Activated naive CD8-positive, alpha-beta T cell treated with anti-CD3 and anti-CD28 coated beads for 36 hours (primary cell): ENCODE data around the gene MORF4L2. TPM values are rescaled to one million over a fixed set of nuclear protein-coding genes. Genes with fewer than 3 reads are reported as not detected.
"Not testable (repeated sequence)": the region's sequence is repeated elsewhere in the genome, so short reads cannot be mapped to it uniquely, and the experiment has no call there.

ENCODE experiments used
- DNase-seq: peaks from one replicate; pipeline ENCODE4 v3.0.0; 2021
- H3K27ac Mint-ChIP-seq: one replicate; pipeline ENCODE4 v1.8.0; 2022; ENCODE audit warnings: mild to moderate bottlenecking, moderate library complexity, mixed read lengths
- H3K27me3 Mint-ChIP-seq: one replicate; pipeline ENCODE4 v1.8.0; 2022; ENCODE audit warnings: mild to moderate bottlenecking, mixed read lengths
- H3K36me3 Mint-ChIP-seq: one replicate; pipeline ENCODE4 v1.8.0; 2021; ENCODE audit warnings: mild to moderate bottlenecking, mixed read lengths
- H3K4me1 Mint-ChIP-seq: one replicate; pipeline ENCODE4 v1.8.0; 2021; ENCODE audit warnings: mixed read lengths
- H3K4me3 Mint-ChIP-seq: one replicate; pipeline ENCODE4 v1.8.0; 2022; ENCODE audit warnings: mild to moderate bottlenecking, moderate library complexity, mixed read lengths
- H3K9me3 Mint-ChIP-seq: one replicate; pipeline ENCODE4 v1.8.0; 2022; ENCODE audit warnings: mixed read lengths
- total RNA-seq, 2 experiments: library from RNA; stranded (reverse); gene quantifications; one replicate each; pipeline ENCODE4 v1.2.3, GENCODE V29; 2021

Gene MORF4L2
- total RNA-seq, 2 experiments from 2014 or later: 249 to 257 TPM

- H3K27me3 Mint-ChIP-seq, H3K9me3 Mint-ChIP-seq, DNase-seq, H3K36me3 Mint-ChIP-seq, H3K27ac Mint-ChIP-seq, H3K4me3 Mint-ChIP-seq, H3K4me1 Mint-ChIP-seq: not testable (repeated sequence)
These were observed 29.4 kb downstream of the MORF4L2 start for GRCh38 chrX:103657066-103657465.

DNA sequence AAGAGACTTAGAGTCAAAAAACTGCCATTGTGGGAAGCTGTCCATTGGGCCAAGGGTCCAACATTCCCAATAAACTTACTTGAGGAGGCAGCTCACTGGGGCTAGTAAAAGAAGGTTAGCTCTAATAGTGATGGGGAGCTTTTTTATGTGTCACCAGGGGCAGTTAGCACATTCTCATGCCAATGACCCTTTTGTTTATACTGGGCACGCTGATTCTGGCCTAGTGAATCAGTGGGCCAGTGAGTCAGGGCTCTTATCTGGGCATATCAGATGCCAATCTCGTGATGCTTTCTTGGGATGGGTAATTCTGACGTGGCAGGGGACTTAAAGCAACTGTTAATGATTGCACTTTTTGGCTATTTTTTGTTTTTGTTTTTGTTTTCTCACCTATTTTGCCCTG lies 29.9 kb downstream of the MORF4L2 start:
- Mint-ChIP-seq H3K4me1 (peaks cover 4% of the 10 kb centered on the region), H3K4me3 (no peak overlapping the region), H3K27ac (no peak overlapping the region), H3K27me3 (peaks cover 9% of the 10 kb centered on the region), H3K9me3 (no peaks in the 10 kb centered on the region), H3K36me3 (no peaks in the 10 kb centered on the region)
- no peak for DNase-seq

DNA sequence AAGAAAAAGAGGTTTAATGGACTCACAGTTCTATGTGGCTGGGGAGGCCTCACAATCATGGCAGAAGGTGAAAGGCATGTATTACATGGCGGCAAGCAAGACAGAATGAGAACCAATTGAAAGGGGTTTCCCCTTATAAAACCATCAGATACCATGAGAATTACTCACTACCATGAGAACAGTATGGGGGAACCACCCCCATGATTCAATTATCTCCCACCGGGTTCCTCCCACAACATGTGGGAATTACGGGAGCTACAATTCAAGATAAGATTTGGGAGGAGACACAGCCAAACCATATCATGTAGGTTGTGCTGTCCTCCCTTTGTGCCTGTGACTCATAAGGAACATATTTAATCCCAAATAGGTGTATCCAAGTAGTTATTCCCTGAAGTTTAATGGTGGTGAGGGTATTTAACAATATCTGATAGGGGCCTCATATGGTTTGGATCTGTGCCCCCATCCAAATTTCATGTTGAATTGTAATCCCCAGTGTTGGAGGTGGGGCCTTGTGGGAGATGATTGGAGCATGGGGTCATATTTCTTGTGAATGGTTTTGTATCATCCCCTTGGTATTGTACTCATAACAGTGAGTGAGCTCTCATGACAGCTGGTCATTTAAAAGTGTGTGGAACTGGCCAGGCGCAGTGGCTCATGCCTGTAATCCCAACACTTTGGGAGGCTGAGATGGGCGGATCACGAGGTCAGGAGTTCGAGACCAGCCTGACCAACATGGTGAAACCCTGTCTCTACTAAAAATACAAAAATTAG lies 31.1 kb downstream of the MORF4L2 start:
- not testable (repeated sequence) for H3K4me1 Mint-ChIP-seq, H3K27ac Mint-ChIP-seq, H3K27me3 Mint-ChIP-seq, H3K36me3 Mint-ChIP-seq, DNase-seq, H3K4me3 Mint-ChIP-seq, H3K9me3 Mint-ChIP-seq

DNA sequence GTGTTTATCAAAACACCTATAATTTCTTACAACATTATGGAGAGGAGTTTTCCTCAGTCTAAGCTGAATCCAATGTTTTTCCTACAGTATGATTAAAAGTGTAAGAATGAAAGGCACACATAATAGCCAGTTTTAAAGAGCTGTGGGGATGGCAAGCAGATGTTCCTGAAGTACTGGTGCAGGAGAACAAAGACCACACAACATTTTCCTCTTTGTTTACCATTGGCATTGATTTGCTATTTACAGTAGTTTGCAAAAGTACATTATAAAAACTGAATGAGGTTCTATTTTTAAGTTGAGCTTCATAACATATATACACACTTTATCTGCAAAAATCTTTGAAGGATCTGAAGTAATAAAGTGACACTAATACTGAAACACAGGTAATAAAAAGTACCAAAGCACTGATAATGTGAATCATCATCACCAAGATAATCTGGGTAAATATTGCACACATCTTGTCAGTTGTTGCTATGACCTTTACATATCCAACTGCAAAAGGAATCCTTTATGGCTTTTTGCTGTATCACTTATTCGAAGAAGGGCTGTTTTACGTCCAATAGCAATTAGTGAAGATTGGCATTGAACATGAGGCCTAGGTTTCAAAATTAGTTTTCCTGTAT lies 35.2 kb downstream of the MORF4L2 start:
- DNase-seq: no peak
- Mint-ChIP-seq H3K27me3 (no peaks in the 10 kb centered on the region), H3K9me3 (no peaks in the 10 kb centered on the region), H3K27ac (no peak overlapping the region), H3K4me1 (no peaks in the 10 kb centered on the region), H3K4me3 (no peak overlapping the region), H3K36me3 (no peaks in the 10 kb centered on the region)

DNA sequence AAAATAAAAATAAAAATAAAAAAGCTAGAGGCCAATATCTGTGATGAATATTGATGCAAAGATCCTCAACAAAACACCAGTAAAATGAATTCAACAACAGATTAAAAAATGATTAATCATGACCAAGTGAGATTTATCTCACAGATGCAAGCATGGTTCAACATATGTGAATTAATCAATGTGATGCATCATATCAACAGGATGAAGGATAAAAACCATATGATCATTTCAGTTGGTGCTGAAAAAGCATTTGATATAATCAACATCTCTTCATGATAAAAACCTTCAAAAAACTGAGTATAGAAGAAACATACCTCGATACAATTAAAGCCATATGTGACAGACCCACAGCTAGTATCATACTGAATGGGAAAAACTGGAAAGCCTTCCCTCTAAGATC lies 38.9 kb downstream of the MORF4L2 start:
- H3K4me1 Mint-ChIP-seq: no peaks in the 10 kb centered on the region
- no peak overlapping the region for H3K27ac Mint-ChIP-seq

GRCh38 chrX:103644125-103644524 lies 42.4 kb downstream of the MORF4L2 start:
- Mint-ChIP-seq H3K36me3 (no peaks in the 10 kb centered on the region), H3K4me3 (no peak overlapping the region), H3K4me1 (no peaks in the 10 kb centered on the region), H3K27ac (no peak overlapping the region), H3K27me3 (no peaks in the 10 kb centered on the region), H3K9me3 (no peaks in the 10 kb centered on the region)
- no peak for DNase-seq

More for the DNA sequence above, 38.9 kb downstream of the MORF4L2 start:
- no peak for DNase-seq
- Mint-ChIP-seq H3K4me3 (no peak overlapping the region), H3K27me3 (no peaks in the 10 kb centered on the region), H3K9me3 (no peaks in the 10 kb centered on the region), H3K36me3 (no peaks in the 10 kb centered on the region)

DNA sequence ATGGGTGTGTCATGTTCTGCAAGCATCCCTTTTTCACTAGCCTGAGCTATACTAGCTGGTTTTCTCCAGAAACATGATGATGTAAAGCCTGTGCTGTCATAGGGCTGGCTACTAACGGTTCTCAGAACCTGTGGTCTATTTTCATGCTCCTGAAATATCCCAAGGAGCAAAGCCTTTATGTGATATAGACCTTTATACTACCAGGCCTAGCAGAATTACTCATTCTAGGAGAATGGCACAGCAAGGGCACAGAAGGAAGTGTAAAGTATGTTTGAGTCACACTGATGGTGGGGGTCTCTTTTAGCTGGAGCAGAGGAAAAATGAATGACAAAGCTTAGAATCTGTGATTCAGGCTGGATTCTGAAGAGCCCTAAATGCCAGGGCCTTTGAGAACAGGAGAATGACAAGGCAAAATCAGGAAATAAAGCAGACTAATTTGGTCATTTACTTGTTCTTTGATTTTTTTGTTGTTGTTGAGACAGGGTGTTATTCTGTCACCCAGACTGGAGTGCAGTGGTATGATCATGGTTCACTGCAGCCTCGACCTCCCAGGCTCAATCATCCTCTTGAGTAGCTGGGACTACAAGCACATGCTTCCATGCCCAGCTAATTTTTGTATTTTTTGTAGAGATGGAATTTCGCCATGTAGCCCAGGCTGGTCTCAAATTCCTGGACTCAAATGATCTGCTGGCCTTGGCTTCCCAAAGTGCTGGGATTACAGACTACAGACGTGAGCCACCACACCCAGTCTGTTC lies 45.9 kb downstream of the MORF4L2 start:
- H3K4me1 Mint-ChIP-seq: no peaks in the 10 kb centered on the region
- H3K9me3 Mint-ChIP-seq: no peaks in the 10 kb centered on the region
- no peak overlapping the region for H3K4me3 Mint-ChIP-seq
- no peak for DNase-seq
- no peaks in the 10 kb centered on the region for H3K27me3 Mint-ChIP-seq
- H3K27ac Mint-ChIP-seq: no peak overlapping the region
- H3K36me3 Mint-ChIP-seq: no peaks in the 10 kb centered on the region

DNA sequence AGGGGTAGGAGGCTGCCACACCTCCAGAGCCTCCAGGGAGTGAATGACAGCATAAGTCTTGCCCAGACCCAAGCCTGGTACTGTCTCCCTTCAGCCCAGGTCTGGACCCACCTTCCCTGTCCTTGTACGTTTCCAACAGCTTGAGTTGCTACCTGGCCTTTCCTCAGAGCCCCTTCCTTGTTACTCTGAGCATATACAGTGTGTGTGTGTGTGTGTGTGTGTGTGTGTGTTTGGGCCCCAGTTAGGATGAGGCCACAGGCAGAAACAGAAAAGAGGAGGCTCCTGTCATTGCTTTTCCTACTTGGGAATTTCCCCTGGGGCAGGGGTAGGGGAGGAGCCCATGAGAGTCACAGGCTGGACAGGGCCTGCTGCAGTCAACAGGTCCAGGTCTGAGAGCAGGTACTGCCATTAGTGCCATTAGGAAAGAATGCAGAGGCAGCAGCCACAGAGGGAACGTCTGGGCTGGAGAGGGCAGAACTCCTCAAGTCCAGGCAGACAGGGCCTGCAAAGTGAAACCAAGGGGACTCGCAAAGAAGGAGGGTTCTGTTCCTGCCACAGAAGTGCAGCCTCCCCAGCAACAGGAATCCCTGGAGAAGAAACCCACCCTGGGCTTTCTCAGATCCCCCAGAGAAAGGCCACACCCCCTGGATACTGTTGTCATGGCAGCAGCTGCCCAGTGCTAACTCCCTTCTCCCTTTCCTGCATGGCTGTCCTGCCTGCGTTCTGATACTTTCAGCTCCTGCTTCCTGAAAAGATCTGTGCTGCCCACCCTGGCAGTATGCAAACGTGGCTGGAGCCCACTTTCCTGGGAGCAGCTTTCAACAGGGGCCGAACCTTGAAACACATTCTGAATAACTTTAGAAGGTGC lies 47.8 kb downstream of the MORF4L2 start:
- not testable (repeated sequence) for H3K27ac Mint-ChIP-seq, H3K4me3 Mint-ChIP-seq, H3K9me3 Mint-ChIP-seq, DNase-seq, H3K4me1 Mint-ChIP-seq, H3K36me3 Mint-ChIP-seq, H3K27me3 Mint-ChIP-seq

DNA sequence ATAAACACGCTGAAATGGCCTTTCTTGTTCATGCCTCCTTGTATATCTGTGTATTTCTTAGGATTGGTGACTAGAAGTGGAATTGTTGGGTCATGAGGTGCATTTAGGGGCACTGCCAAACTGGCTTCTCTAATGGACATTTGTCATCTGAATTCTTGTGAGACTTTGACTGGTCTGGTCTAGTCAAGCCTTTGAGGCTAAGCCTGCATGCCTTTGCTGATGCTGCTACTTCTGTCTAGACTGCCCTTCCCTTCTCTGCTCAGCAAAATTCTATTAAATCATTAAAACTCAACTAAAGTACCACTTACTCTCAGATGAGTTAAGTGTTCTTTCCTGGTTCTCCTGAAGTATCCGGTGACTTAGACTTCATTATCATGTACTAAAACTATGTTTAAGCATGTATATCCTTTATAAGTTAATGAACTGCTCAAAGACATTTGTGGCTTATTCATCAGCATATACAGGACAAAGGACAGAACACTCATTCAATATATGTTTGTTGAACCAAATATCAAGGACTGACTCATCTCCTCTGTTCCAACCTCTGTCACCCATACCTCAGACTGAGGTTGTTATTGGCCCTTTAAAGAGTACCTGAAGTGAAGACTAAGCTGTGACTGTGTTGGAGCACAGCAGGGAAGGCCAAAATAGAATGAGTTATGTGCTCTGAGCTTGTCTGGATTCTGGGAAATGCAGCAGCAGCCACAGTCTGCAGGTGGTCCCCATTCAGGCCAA lies 48.7 kb downstream of the MORF4L2 start:
- H3K36me3 Mint-ChIP-seq: no peaks in the 10 kb centered on the region
- no peaks in the 10 kb centered on the region for H3K4me1 Mint-ChIP-seq
- no peak overlapping the region for H3K27ac Mint-ChIP-seq
- no peak for DNase-seq
- no peaks in the 10 kb centered on the region for H3K9me3 Mint-ChIP-seq
- H3K27me3 Mint-ChIP-seq: no peaks in the 10 kb centered on the region
- no peak overlapping the region for H3K4me3 Mint-ChIP-seq

GRCh38 chrX:103635436-103635835 lies 51.1 kb downstream of the MORF4L2 start:
- Mint-ChIP-seq H3K9me3 (no peaks in the 10 kb centered on the region), H3K4me3 (no peak overlapping the region), H3K27ac (no peak overlapping the region), H3K36me3 (no peaks in the 10 kb centered on the region), H3K27me3 (no peaks in the 10 kb centered on the region), H3K4me1 (no peaks in the 10 kb centered on the region)
- DNase-seq: no peak

DNA sequence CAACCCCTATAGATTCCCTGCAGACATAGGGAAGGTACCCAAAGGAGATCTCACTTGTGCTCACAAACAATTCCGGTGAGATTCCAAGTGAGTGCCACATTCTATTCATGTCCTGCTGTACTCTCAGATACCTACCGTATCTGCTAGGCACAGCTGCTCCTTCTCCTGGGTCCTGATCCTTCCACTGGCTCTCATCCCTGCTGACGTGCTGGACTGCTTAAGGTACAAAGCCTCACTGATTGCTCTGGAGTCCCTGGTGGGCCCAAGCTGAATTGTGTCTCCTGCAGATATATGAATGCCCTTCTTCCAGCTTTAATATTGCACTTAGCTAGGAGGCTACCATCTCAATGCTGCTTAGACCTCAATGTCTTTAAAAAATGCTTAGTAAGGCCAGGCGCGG lies 55.4 kb downstream of the MORF4L2 start:
- Mint-ChIP-seq H3K9me3 (no peaks in the 10 kb centered on the region), H3K27ac (no peak overlapping the region), H3K4me3 (no peak overlapping the region), H3K36me3 (no peaks in the 10 kb centered on the region), H3K27me3 (no peaks in the 10 kb centered on the region), H3K4me1 (peaks cover 12% of the 10 kb centered on the region)
- DNase-seq: no peak

DNA sequence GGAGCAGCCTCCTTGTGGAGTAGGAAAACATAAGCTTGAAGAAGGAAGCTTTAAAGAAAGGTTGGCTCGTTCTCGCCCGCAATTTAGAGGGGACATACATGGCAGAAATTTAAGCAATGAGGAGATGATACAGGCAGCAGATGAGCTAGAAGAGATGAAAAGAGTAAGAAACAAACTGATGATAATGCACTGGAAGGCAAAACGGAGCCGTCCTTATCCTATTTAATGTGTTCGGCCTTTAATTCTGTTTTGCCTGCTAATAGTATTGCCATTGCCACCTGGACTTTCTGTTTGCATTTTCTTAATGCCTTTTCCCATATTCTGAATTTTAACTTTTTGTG lies 56.4 kb downstream of the MORF4L2 start:
- no peak for DNase-seq
- Mint-ChIP-seq H3K27ac (no peak overlapping the region), H3K4me1 (peaks cover 12% of the 10 kb centered on the region), H3K9me3 (no peaks in the 10 kb centered on the region), H3K4me3 (peak overlapping the region; percentile 88), H3K36me3 (no peaks in the 10 kb centered on the region), H3K27me3 (no peaks in the 10 kb centered on the region)

DNA sequence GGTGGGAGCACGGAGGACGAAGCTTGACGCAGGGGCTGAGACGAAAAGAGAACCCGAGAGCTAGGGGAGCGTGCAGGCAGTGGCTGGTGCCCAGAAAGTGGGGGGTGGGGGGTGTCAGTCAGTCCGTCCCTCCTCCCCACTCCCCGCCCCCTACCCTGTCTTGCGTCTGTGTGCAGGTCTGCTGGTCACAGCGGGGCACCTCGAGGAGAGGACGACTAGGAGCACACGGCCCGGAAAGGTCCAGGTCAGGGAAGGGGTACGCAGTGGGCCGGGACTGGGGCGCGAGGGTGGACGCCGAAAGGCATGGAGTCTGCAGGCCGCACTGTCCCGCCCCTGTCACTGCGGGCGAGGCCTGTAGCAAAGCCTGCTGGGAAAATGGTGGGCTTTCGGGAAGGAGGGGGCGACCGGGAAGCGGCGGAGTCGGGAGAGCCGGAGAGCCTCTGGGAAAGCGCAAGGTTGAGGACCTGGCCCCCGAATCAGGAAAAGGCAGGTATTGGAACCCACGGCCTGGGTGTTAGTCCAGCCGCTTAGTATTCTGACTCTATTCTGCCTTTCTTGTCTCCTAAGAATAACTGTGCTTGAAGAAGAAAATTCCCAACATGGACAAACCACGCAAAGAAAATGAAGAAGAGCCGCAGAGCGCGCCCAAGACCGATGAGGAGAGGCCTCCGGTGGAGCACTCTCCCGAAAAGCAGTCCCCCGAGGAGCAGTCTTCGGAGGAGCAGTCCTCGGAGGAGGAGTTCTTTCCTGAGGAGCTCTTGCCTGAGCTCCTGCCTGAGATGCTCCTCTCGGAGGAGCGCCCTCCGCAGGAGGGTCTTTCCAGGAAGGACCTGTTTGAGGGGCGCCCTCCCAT lies 57.0 kb downstream of the MORF4L2 start:
- H3K4me1 Mint-ChIP-seq: peaks cover 12% of the 10 kb centered on the region
- peak overlapping the region; percentile 85 for H3K27ac Mint-ChIP-seq
- no peaks in the 10 kb centered on the region for H3K27me3 Mint-ChIP-seq
- H3K36me3 Mint-ChIP-seq: no peaks in the 10 kb centered on the region
- H3K9me3 Mint-ChIP-seq: no peaks in the 10 kb centered on the region
- peak; percentile 8 for DNase-seq
- peak overlapping the region; percentile 88 for H3K4me3 Mint-ChIP-seq
